T-cell (primary cell): ENCODE measurements around the gene MAPKAPK2. TPM values are rescaled to one million over a fixed set of nuclear protein-coding genes. Genes with fewer than 3 reads are reported as not detected.

ENCODE experiments used
- ATAC-seq, 4 experiments: fragments of 200-7000 bp in 3 of 4; fragments of 150-1000 bp in 1 of 4; cut with Tn5 transposase; replicated peaks in 1 of 4; 1 replicate in 3 of 4; 2 replicates in 1 of 4; pipeline ENCODE4 v1.10.0; 2021; ENCODE audit warnings: moderate library complexity in 3 of 4, mild to moderate bottlenecking in 2 of 4, moderate number of reproducible peaks in 1 of 4
- CTCF ChIA-PET, 2 donors: fragments of 300-600 bp; sonication (Branson Sonifier 250); formaldehyde crosslinking; loops; one replicate each; lab custom pipeline; 2022; ENCODE audit warnings: antibody characterized with exemption in 2 of 2; lab: Charles Lee
- POLR2A ChIA-PET, 2 donors: fragments of 300-600 bp; sonication (Branson Sonifier 250); formaldehyde crosslinking; loops; one replicate each; lab custom pipeline; 2022; ENCODE audit warnings: antibody characterized with exemption in 2 of 2; lab: Charles Lee
- DNase-seq, 35 experiments: peaks; one replicate each; pipeline versions ENCODE4 v3.0.0 to v3.0.0-alpha.2; 2013 to 2023
- H3K27ac ChIP-seq: one replicate; pipeline ENCODE4 v1.5.1; 2013; ENCODE audit warnings: low read length
- H3K27me3 ChIP-seq, 2 experiments: replicated peaks in 1 of 2; 1 replicate in 1 of 2; 2 replicates in 1 of 2; pipeline versions ENCODE4 v1.6.1 to v1.7.0; 2013; ENCODE audit warnings: low read length in 1 of 2, mixed read lengths in 1 of 2; ENCODE audit not compliant: control insufficient read depth in 2 of 2, insufficient read depth in 2 of 2; ENCODE audit errors: extremely low read depth in 1 of 2
- H3K36me3 ChIP-seq, 2 donors: 1 replicate in 1 of 2; 2 replicates in 1 of 2; pipeline versions ENCODE4 v1.6.1 to v1.7.0; 2013; ENCODE audit warnings: low read length in 1 of 2; ENCODE audit not compliant: control insufficient read depth in 2 of 2, insufficient read depth in 1 of 2; ENCODE audit errors: extremely low read depth in 1 of 2
- H3K4me1 ChIP-seq, 2 experiments: 1 replicate in 1 of 2; 2 replicates in 1 of 2; pipeline versions ENCODE4 v1.6.1 to v1.7.0; 2013; ENCODE audit warnings: low read length in 2 of 2, mixed read lengths in 1 of 2; ENCODE audit not compliant: insufficient read depth in 2 of 2, control insufficient read depth in 1 of 2; ENCODE audit errors: extremely low read depth in 1 of 2
- H3K4me3 ChIP-seq, 2 donors: 1 replicate in 1 of 2; 2 replicates in 1 of 2; pipeline versions ENCODE4 v1.5.1 to v1.7.0; 2013; ENCODE audit warnings: mild to moderate bottlenecking in 2 of 2, low read length in 1 of 2, moderate library complexity in 1 of 2; ENCODE audit not compliant: control insufficient read depth in 1 of 2; ENCODE audit errors: extremely low read depth in 1 of 2
- H3K9me3 ChIP-seq: 2 replicates; pipeline ENCODE4 v1.7.0; 2013
- H3K27ac Mint-ChIP-seq, 2 donors: one replicate each; pipeline ENCODE4 v1.8.0; 2020 to 2021; ENCODE audit warnings: mild to moderate bottlenecking in 2 of 2, mixed read lengths in 2 of 2
- H3K27me3 Mint-ChIP-seq, 2 donors: one replicate each; pipeline ENCODE4 v1.8.0; 2021 to 2022; ENCODE audit warnings: mixed read lengths in 2 of 2
- H3K36me3 Mint-ChIP-seq: one replicate; pipeline ENCODE4 v1.8.0; 2021; ENCODE audit warnings: mixed read lengths
- H3K4me1 Mint-ChIP-seq, 3 donors: one replicate each; pipeline ENCODE4 v1.8.0; 2020 to 2022; ENCODE audit warnings: mixed read lengths in 3 of 3, mild to moderate bottlenecking in 1 of 3
- H3K4me3 Mint-ChIP-seq, 3 donors: one replicate each; pipeline ENCODE4 v1.8.0; 2020 to 2022; ENCODE audit warnings: mild to moderate bottlenecking in 3 of 3, mixed read lengths in 3 of 3, moderate library complexity in 3 of 3
- H3K9me3 Mint-ChIP-seq, 3 donors: one replicate each; pipeline ENCODE4 v1.8.0; 2020 to 2022; ENCODE audit warnings: mixed read lengths in 3 of 3
- WGBS: methylation state at CpG from one replicate; pipeline ENCODE4 v1.1.5; 2013; ENCODE audit warnings: missing lambda C conversion rate; ENCODE audit not compliant: insufficient coverage; 5-methylcytosine and 5-hydroxymethylcytosine counted together
- total RNA-seq, 35 experiments: library from RNA in 6 of 35; stranded (reverse) in 6 of 35; fragments of 120-200 nt in 1 of 35; gene quantifications; one replicate each; pipeline versions ENCODE4 v1.2.1 to v1.2.4 and lab custom pipeline; 2013 to 2026

MAPKAPK2 gene
- total RNA-seq, 5 donors from 2014 or later (not counting 1 experiment from before 2014, with no cell fraction given) = 64.3 to 117 (median 78.4) TPM

- peak in 28 of 35 experiments; percentile 17 to 70 (median 38) for DNase-seq
- Mint-ChIP-seq H3K4me1 (peaks cover 0 to 5% (median 2%) of the 10 kb centered on the region in 3 donors), H3K27me3 (peaks cover 26 to 37% of the 10 kb centered on the region in 2 donors), H3K36me3 (no peaks in the 10 kb centered on the region), H3K4me3 (no peak overlapping the region), H3K27ac (no peak overlapping the region), H3K9me3 (no peaks in the 10 kb centered on the region)
- ATAC-seq = peak; percentile 42 to 78 (median 76)
- H3K4me1 ChIP-seq = peaks cover 0 to 8% of the 10 kb centered on the region in 2 experiments
- WGBS = 40% methylated on average over 7 of the region's 22 CpGs
- H3K27me3 ChIP-seq = peaks cover 0 to 37% of the 10 kb centered on the region in 2 experiments
- H3K9me3 ChIP-seq = no peaks in the 10 kb centered on the region
- no peaks in the 10 kb centered on the region for H3K36me3 ChIP-seq
- no peak overlapping the region for H3K27ac ChIP-seq
- POLR2A ChIA-PET = no interaction called here
- CTCF ChIA-PET = interaction anchor here (0.6 to 2.0 kb wide), 10 partner anchors 9 to 324 kb away, joined by 3 to 11 read pairs (median 4); partner anchors contain the start of gene DYRK3 (in 1 of the 2)
- H3K4me3 ChIP-seq = no peak overlapping the region
Measured at GRCh38 chr1:206658264-206658980, 26.3 kb upstream of the MAPKAPK2 start.

- Mint-ChIP-seq H3K27ac (no peak overlapping the region), H3K9me3 (no peaks in the 10 kb centered on the region), H3K4me1 (peaks cover 0 to 5% (median 2%) of the 10 kb centered on the region in 3 donors), H3K27me3 (peaks cover 28 to 41% of the 10 kb centered on the region in 2 donors), H3K4me3 (no peak overlapping the region), H3K36me3 (no peaks in the 10 kb centered on the region)
- 81% methylated on average over 2 of the region's 7 CpGs for WGBS
- ATAC-seq (no peak), DNase-seq (no peak)
- Histone ChIP-seq H3K36me3 (no peaks in the 10 kb centered on the region), H3K27ac (no peak overlapping the region), H3K4me3 (no peak overlapping the region), H3K4me1 (peaks cover 0 to 11% of the 10 kb centered on the region in 2 experiments), H3K27me3 (peaks cover 0 to 42% of the 10 kb centered on the region in 2 experiments), H3K9me3 (no peaks in the 10 kb centered on the region)
- ChIA-PET CTCF (interaction anchor here (0.6 to 2.0 kb wide), 11 partner anchors 9 to 653 kb away, joined by 3 to 11 read pairs (median 3); no protein-coding TSS in a partner anchor), POLR2A (interaction anchor here in 1 of 2 donors (0.6 kb wide), 1 partner anchor 141 kb away, joined by 3 read pairs; no protein-coding TSS in a partner anchor)
Measured at GRCh38 chr1:206658981-206659273, 25.8 kb upstream of the MAPKAPK2 start.

- no peaks in the 10 kb centered on the region for H3K9me3 Mint-ChIP-seq
- ChIA-PET CTCF (interaction anchor here (0.6 to 2.0 kb wide), 9 partner anchors 25 to 984 kb away, joined by 3 to 9 read pairs (median 4); partner anchors contain the start of gene DYRK3 (in 1 of the 2)), POLR2A (no interaction called here)
- no peak for ATAC-seq
- no peak for DNase-seq
- H3K27ac ChIP-seq = no peak overlapping the region
- H3K36me3 Mint-ChIP-seq = no peaks in the 10 kb centered on the region
- peaks cover 0 to 7% (median 4%) of the 10 kb centered on the region in 3 donors for H3K4me1 Mint-ChIP-seq
- WGBS = 92% methylated on average over 2 of the region's 4 CpGs
- H3K4me1 ChIP-seq = peaks cover 0 to 13% of the 10 kb centered on the region in 2 experiments
- no peak overlapping the region for H3K4me3 ChIP-seq
- peaks cover 0 to 49% of the 10 kb centered on the region in 2 experiments for H3K27me3 ChIP-seq
- no peaks in the 10 kb centered on the region for H3K9me3 ChIP-seq
- no peaks in the 10 kb centered on the region for H3K36me3 ChIP-seq
- no peak overlapping the region for H3K4me3 Mint-ChIP-seq
- H3K27me3 Mint-ChIP-seq = peaks cover 28 to 44% of the 10 kb centered on the region in 2 donors
- no peak overlapping the region for H3K27ac Mint-ChIP-seq
Measured at GRCh38 chr1:206660136-206660535, 24.6 kb upstream of the MAPKAPK2 start.

GRCh38 chr1:206661161-206661820 lies 23.4 kb upstream of the MAPKAPK2 start:
- Mint-ChIP-seq H3K36me3 (no peaks in the 10 kb centered on the region), H3K9me3 (no peaks in the 10 kb centered on the region), H3K4me3 (no peak overlapping the region), H3K27me3 (peaks cover 28 to 47% of the 10 kb centered on the region in 2 donors), H3K4me1 (peaks cover 0 to 7% (median 4%) of the 10 kb centered on the region in 3 donors), H3K27ac (no peak overlapping the region)
- Histone ChIP-seq H3K9me3 (no peaks in the 10 kb centered on the region), H3K27ac (no peak overlapping the region), H3K4me3 (no peak overlapping the region), H3K27me3 (peaks cover 0 to 42% of the 10 kb centered on the region in 2 experiments), H3K36me3 (no peaks in the 10 kb centered on the region), H3K4me1 (peaks cover 0 to 13% of the 10 kb centered on the region in 2 experiments)
- ATAC-seq = no peak
- 95% methylated on average over 8 of the region's 11 CpGs for WGBS
- CTCF ChIA-PET = interaction anchor here (0.7 to 1.1 kb wide), 4 partner anchors 12 to 229 kb away, joined by 3 to 4 read pairs (median 3); partner anchors contain the start of gene DYRK3 (in 1 of the 2)
- no peak for DNase-seq
- POLR2A ChIA-PET = no interaction called here

DNA sequence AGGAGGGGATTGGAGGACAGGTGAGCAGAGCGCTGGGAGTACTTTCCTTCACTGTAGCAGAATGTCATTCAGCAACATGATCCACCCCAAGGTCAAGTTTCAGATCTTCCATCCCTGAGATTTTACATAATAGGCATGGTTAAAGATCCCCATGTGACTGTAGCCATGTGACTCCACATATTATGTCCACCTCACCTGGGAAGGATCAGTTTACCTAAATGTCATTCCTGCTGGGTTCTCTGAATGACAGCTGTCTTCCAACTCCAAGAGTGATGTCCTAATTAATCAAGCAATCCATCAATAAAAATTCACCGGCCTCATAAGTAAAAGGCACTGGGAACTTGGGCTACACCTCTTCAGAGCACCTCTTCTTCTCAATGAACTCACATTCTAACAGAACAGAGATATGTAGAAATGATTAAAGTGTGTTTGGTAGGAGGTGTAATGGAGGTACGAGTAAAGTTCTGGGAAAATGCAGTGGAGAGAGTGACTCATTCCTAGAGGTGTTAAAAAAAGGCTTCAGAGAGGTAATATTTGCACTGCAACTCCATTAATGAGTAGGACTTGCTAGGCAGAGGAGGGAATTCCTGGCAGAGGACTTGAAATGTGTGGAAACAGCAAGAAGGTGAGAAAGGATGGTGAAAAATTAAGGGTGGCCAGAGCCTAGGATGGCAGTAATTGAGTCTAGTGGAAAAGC lies 22.2 kb upstream of the MAPKAPK2 start:
- DNase-seq (no peak), ATAC-seq (no peak)
- CTCF ChIA-PET = interaction anchor here (0.8 to 4.2 kb wide), 23 partner anchors 11 to 321 kb away, joined by 3 to 45 read pairs (median 6); partner anchors contain the start of genes DYRK3 (in 2 of the 2) and EIF2D (in 1 of the 2)
- Histone ChIP-seq H3K27ac (no peak overlapping the region), H3K4me3 (no peak overlapping the region), H3K4me1 (peaks cover 0 to 13% of the 10 kb centered on the region in 2 experiments), H3K27me3 (peaks cover 0 to 38% of the 10 kb centered on the region in 2 experiments), H3K9me3 (no peaks in the 10 kb centered on the region), H3K36me3 (no peaks in the 10 kb centered on the region)
- Mint-ChIP-seq H3K36me3 (no peaks in the 10 kb centered on the region), H3K27ac (no peak overlapping the region), H3K4me3 (no peak overlapping the region), H3K9me3 (no peaks in the 10 kb centered on the region), H3K27me3 (peaks cover 20 to 42% of the 10 kb centered on the region in 2 donors), H3K4me1 (peaks cover 0 to 7% (median 4%) of the 10 kb centered on the region in 3 donors)
- WGBS = 15% methylated on average over 1 of the region's 3 CpGs
- POLR2A ChIA-PET = interaction anchor here (0.5 to 0.6 kb wide), 2 partner anchors 55 to 1019 kb away, joined by 4 read pairs; no protein-coding TSS in a partner anchor
